GM23338 (cell line): ENCODE data around the gene LIN7C.

Source experiments
- CREB1 ChIP-seq: fragments of 250-450 bp; sonication (Bioruptor Pico); IDR thresholded peaks from 2 replicates; pipeline ENCODE4 v1.5.0; 2020; ENCODE audit warnings: low read depth, mild to moderate bottlenecking, moderate library complexity
- CTCF ChIP-seq, 2 experiments: fragments of 200-600 bp in 1 of 2; sonication (generic) in 1 of 2; conservative IDR thresholded peaks; 2 replicates each; pipeline versions ENCODE4 v1.5.1 to v1.6.1; 2016 to 2017; ENCODE audit warnings: antibody characterized with exemption in 2 of 2, low read depth in 2 of 2, mild to moderate bottlenecking in 2 of 2, moderate library complexity in 1 of 2
- EZH2 ChIP-seq: fragments of 200-600 bp; sonication (generic); IDR thresholded peaks from one replicate; pipeline ENCODE4 v1.8.0; 2017; ENCODE audit warnings: antibody characterized with exemption, mild to moderate bottlenecking, low read depth; ENCODE audit not compliant: unreplicated experiment
- EZH2phosphoT487 ChIP-seq: fragments of 200-600 bp; sonication (generic); IDR thresholded peaks from one replicate; pipeline ENCODE4 v1.8.1; 2018; ENCODE audit warnings: antibody characterized with exemption; ENCODE audit not compliant: unreplicated experiment
- JUNB ChIP-seq: IDR thresholded peaks from one replicate; pipeline ENCODE4 v1.6.1; 2016; ENCODE audit warnings: antibody characterized with exemption; ENCODE audit not compliant: unreplicated experiment
- NANOG ChIP-seq: IDR thresholded peaks from 2 replicates; pipeline ENCODE4 v1.6.1; 2016; ENCODE audit warnings: antibody characterized with exemption, borderline replicate concordance
- POLR2AphosphoS5 ChIP-seq: IDR thresholded peaks from 2 replicates; pipeline ENCODE4 v1.6.1; 2016; ENCODE audit warnings: antibody characterized with exemption, low read depth
- REST ChIP-seq: IDR thresholded peaks from one replicate; pipeline ENCODE4 v1.6.1; 2018; ENCODE audit warnings: antibody characterized with exemption; ENCODE audit not compliant: unreplicated experiment
- STAT1 ChIP-seq: IDR thresholded peaks from one replicate; pipeline ENCODE4 v1.6.1; 2016; ENCODE audit warnings: antibody characterized with exemption; ENCODE audit not compliant: unreplicated experiment
- ZNF114 ChIP-seq: fragments of 250-450 bp; sonication (Bioruptor Pico); IDR thresholded peaks from 2 replicates; pipeline ENCODE4 v1.5.0; 2020; ENCODE audit warnings: mild to moderate bottlenecking, moderate library complexity
- ZNF331 ChIP-seq: fragments of 250-450 bp; sonication (Bioruptor Pico); IDR thresholded peaks from 2 replicates; pipeline ENCODE4 v1.5.0; 2020; ENCODE audit warnings: low read depth, mild to moderate bottlenecking, moderate library complexity

GRCh38 chr11:27447288-27448183 lies 59.0 kb downstream of the LIN7C start:
- TF ChIP-seq POLR2AphosphoS5 (no peak), EZH2phosphoT487 (no peak), CTCF (conservative IDR thresholded peaks at IDR 0.05; ENCODE audit: low read depth in 2 of 2) (no peak), REST (no peak), JUNB (no peak), EZH2 (no peak), ZNF114 (CRISPR knock-in tag) (no peak), ZNF331 (CRISPR knock-in tag) (no peak), STAT1 (no peak), CREB1 (CRISPR knock-in tag) (no peak), NANOG (no peak)
